GM23248 (cell line): Measurements from ENCODE around the gene CNDP1. TPM values are rescaled to one million over a fixed set of nuclear protein-coding genes. Genes with fewer than 3 reads are reported as not detected.

Experiments
- DNase-seq: peaks from one replicate; pipeline ENCODE4 v3.0.0-alpha.2; 2015
- H2AFZ ChIP-seq: fragments of 200-600 bp; sonication (generic); 2 replicates; pipeline ENCODE4 v1.6.1; 2016; ENCODE audit warnings: antibody characterized with exemption
- H3F3A ChIP-seq: fragments of 200-600 bp; sonication (generic); 2 replicates; pipeline ENCODE4 v1.6.1; 2016; ENCODE audit warnings: mild to moderate bottlenecking, antibody characterized with exemption, mixed run types; ENCODE audit not compliant: insufficient read depth
- H3K27ac ChIP-seq: fragments of 200-600 bp; sonication (generic); 2 replicates; pipeline ENCODE4 v1.5.1; 2016; ENCODE audit warnings: mild to moderate bottlenecking
- H3K27me3 ChIP-seq: fragments of 200-600 bp; sonication (generic); replicated peaks from 2 replicates; pipeline ENCODE4 v1.6.1; 2016; ENCODE audit warnings: mild to moderate bottlenecking; ENCODE audit not compliant: insufficient read depth
- H3K36me3 ChIP-seq: fragments of 200-600 bp; sonication (generic); 2 replicates; pipeline ENCODE4 v1.6.1; 2016; ENCODE audit warnings: low read depth, mild to moderate bottlenecking
- H3K4me1 ChIP-seq: fragments of 200-600 bp; sonication (generic); 2 replicates; pipeline ENCODE4 v1.6.1; 2016; ENCODE audit warnings: mild to moderate bottlenecking; ENCODE audit not compliant: insufficient read depth
- H3K4me2 ChIP-seq: fragments of 200-600 bp; sonication (generic); one replicate; pipeline ENCODE4 v1.6.1; 2016; ENCODE audit warnings: mild to moderate bottlenecking; ENCODE audit not compliant: unreplicated experiment
- H3K4me3 ChIP-seq: fragments of 200-600 bp; sonication (generic); 2 replicates; pipeline ENCODE4 v1.5.1; 2016; ENCODE audit warnings: mild to moderate bottlenecking
- H3K79me2 ChIP-seq: fragments of 200-600 bp; sonication (generic); 2 replicates; pipeline ENCODE4 v1.6.1; 2016; ENCODE audit warnings: mild to moderate bottlenecking; ENCODE audit not compliant: insufficient read depth
- H3K9ac ChIP-seq: fragments of 200-600 bp; sonication (generic); 2 replicates; pipeline ENCODE4 v1.6.1; 2016; ENCODE audit warnings: mild to moderate bottlenecking
- H3K9me2 ChIP-seq: fragments of 200-600 bp; sonication (generic); 2 replicates; pipeline ENCODE4 v1.6.1; 2016; ENCODE audit warnings: mixed run types, mild to moderate bottlenecking, moderate library complexity; ENCODE audit not compliant: insufficient read depth
- H3K9me3 ChIP-seq: fragments of 200-600 bp; sonication (generic); one replicate; pipeline ENCODE4 v1.6.1; 2017; ENCODE audit warnings: low read depth
- H4K20me1 ChIP-seq: fragments of 200-600 bp; sonication (generic); 2 replicates; pipeline ENCODE4 v1.6.0; 2016; ENCODE audit not compliant: insufficient read depth
- EZH2 ChIP-seq: fragments of 200-600 bp; sonication (generic); IDR thresholded peaks from 2 replicates; pipeline ENCODE4 v1.6.1; 2018; ENCODE audit warnings: antibody characterized with exemption, mild to moderate bottlenecking; ENCODE audit not compliant: insufficient read depth, poor library complexity, severe bottlenecking
- EZH2phosphoT487 ChIP-seq: fragments of 200-600 bp; sonication (generic); IDR thresholded peaks from 2 replicates; pipeline ENCODE4 v1.6.1; 2018; ENCODE audit warnings: antibody characterized with exemption, moderate library complexity, mild to moderate bottlenecking, low read depth; ENCODE audit not compliant: insufficient read depth
- WGBS, 2 experiments: methylation state at CpG; one replicate each; pipeline ENCODE4 v1.1.6; 2015 to 2017; ENCODE audit warnings: low lambda C conversion rate in 2 of 2, low coverage in 1 of 2; ENCODE audit errors: missing lambda C conversion rate in 2 of 2; 5-methylcytosine and 5-hydroxymethylcytosine counted together
- in situ Hi-C: fragments of 300-500 bp; cut with MboI; formaldehyde crosslinking; loops from 2 replicates; pipeline ENCODE4 v1.15.0; 2020
- polyA plus RNA-seq: library from polyadenylated mRNA; unstranded; fragments of >200 nt; fragmentation: Nextera tagmentation; extraction: Ambion mirVana; gene quantifications from 2 replicates; pipeline ENCODE4 v1.2.1, GENCODE V29; 2016
- total RNA-seq: library from RNA; depleted of rRNA; stranded (reverse); fragments of >200 nt; shearing (Covaris generic); gene quantifications from 2 replicates; pipeline ENCODE4 v1.2.3, GENCODE V29; 2014

The CNDP1 gene
- total and polyA plus RNA-seq, 2 experiments from 2014 or later = not detected

DNA sequence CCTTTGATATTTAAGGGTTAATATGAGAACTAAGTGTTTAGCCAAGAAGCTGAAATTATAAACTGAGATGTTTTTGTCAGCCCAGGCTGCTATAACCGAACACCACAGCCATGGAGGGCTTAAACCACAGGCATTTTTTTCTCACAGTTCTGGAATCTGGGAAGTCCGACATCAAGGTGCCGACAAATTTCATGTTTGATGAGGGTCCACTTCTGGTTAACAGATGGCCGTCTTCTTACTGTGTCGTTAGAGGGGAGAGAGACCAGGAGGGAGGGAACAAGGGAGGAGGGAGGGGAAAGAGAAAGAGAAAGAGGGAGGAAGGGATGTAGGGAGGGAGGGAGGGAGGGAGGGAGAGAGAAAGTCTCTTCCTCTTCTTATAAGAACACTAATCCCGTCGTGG, 44.6 kb upstream of the CNDP1 start:
- H3K4me3 ChIP-seq = peak overlapping the region; percentile 23; the same call in 1 of the 2 replicates
- H4K20me1 ChIP-seq = no peaks in the 10 kb centered on the region
- no peaks in the 10 kb centered on the region for H3K4me1 ChIP-seq
- 7% methylated on average over 6 to 7 of the region's 7 CpGs for WGBS, 2 experiments
- H3K4me2 ChIP-seq = no peak overlapping the region
- H2AFZ ChIP-seq = peak overlapping the region; percentile 44; the same call in 1 of the 2 replicates
- no peaks in the 10 kb centered on the region for H3K36me3 ChIP-seq
- H3K27me3 ChIP-seq = peaks cover 8% of the 10 kb centered on the region
- H3K9ac ChIP-seq = no peak overlapping the region
- peak; percentile 43 for DNase-seq
- H3K9me3 ChIP-seq = no peaks in the 10 kb centered on the region
- TF ChIP-seq EZH2phosphoT487 (no peak), EZH2 (no peak)
- no peaks in the 10 kb centered on the region for H3F3A ChIP-seq
- in situ Hi-C loops = loop anchor here (25.0 kb wide), 1 partner anchor 302 kb away; no protein-coding TSS in a partner anchor
- no peaks in the 10 kb centered on the region for H3K9me2 ChIP-seq
- no peaks in the 10 kb centered on the region for H3K79me2 ChIP-seq
- H3K27ac ChIP-seq = no peak overlapping the region

DNA sequence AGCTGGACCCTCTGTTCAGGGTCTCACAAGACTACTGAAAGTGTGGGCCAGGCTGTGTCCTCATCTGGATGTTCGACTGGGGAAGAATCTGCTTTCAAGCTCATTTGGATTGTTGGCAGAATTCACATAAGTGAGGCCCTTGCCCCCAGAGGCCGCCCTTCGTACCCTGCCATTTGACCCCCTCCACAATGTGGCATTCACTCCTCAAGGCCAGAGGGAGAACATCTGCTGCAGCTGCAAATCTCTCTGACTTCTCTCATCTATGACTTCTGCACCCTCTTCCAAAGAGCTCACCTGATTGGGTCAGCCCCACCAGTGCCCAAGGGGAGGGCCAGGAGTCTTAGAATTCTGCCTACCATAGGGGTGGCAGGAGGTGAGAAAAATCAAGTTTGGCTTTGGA, 42.0 kb upstream of the CNDP1 start:
- no peaks in the 10 kb centered on the region for H3K36me3 ChIP-seq
- no peaks in the 10 kb centered on the region for H3K9me3 ChIP-seq
- H3K9ac ChIP-seq = no peak overlapping the region
- no peak overlapping the region for H3K4me3 ChIP-seq
- H3K4me2 ChIP-seq = no peak overlapping the region
- no peak for TF ChIP-seq EZH2phosphoT487
- TF ChIP-seq EZH2 = no peak
- H4K20me1 ChIP-seq = no peaks in the 10 kb centered on the region
- no peaks in the 10 kb centered on the region for H3K9me2 ChIP-seq
- H2AFZ ChIP-seq = no peak overlapping the region
- H3K27ac ChIP-seq = no peak overlapping the region
- H3K27me3 ChIP-seq = no peaks in the 10 kb centered on the region; the same call in 1 of the 2 replicates
- in situ Hi-C loops = loop anchor here (25.0 kb wide), 1 partner anchor 305 kb away; no protein-coding TSS in a partner anchor
- WGBS, 2 experiments = 44 to 57% methylated on average over 3 of the region's 3 CpGs
- peaks cover 6% of the 10 kb centered on the region for H3K79me2 ChIP-seq
- DNase-seq = no peak
- H3K4me1 ChIP-seq = peaks cover 4% of the 10 kb centered on the region; the same call in 1 of the 2 replicates
- H3F3A ChIP-seq = no peaks in the 10 kb centered on the region

DNA sequence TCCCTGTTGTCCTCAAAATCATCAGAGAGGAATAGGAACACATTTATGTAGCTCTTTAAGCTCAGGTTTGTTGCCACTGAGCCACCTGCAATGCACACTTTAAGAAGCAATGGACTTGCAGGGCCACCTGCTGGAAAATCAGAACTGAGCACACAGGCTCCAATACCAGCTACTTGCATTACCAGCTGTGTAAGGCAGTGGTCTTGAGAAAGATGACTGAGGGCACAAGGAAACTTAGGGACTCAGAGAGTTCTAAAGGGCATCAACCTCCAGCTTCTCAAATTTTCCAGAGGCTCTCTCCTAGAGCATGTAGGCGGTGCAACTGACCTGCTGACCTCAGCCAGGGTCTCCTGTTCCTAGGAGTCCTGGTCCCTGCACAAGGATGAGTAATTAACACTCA, 40.6 kb upstream of the CNDP1 start:
- in situ Hi-C loops = loop anchor here (25.0 kb wide), 1 partner anchor 306 kb away; no protein-coding TSS in a partner anchor

DNA sequence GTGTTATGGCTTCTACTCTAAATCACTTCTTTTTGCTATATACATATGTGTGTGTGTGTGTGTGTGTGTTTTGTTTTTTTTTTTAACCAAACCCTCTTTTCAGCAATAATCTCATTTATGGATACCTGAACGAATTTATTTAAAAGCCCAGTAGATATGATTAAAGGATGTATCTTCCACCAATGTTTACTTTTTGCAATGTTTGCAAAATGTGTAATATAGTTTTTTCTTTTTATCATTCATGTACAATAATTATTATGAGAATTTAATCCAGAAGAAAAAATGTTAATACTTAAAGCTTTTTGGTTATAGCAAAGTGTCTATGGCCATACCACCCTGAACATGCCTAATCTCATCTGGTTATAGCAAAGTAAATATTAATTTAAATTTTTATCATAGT, 39.8 kb upstream of the CNDP1 start:
- 18 to 19% methylated on average over 1 of the region's 1 CpG for WGBS, 2 experiments
- Histone ChIP-seq H3K9me3 (no peaks in the 10 kb centered on the region), H3K9me2 (no peaks in the 10 kb centered on the region), H3K4me2 (no peak overlapping the region), H3F3A (no peaks in the 10 kb centered on the region), H2AFZ (no peak overlapping the region), H3K27me3 (no peaks in the 10 kb centered on the region), H3K9ac (no peak overlapping the region), H4K20me1 (no peaks in the 10 kb centered on the region), H3K36me3 (no peaks in the 10 kb centered on the region), H3K4me3 (no peak overlapping the region), H3K79me2 (peaks cover 27% of the 10 kb centered on the region), H3K4me1 (peaks cover 20% of the 10 kb centered on the region; the same call in 1 of the 2 replicates), H3K27ac (no peak overlapping the region)
- in situ Hi-C loops = loop anchor here (25.0 kb wide), 1 partner anchor 307 kb away; no protein-coding TSS in a partner anchor
- no peak for TF ChIP-seq EZH2phosphoT487
- no peak for TF ChIP-seq EZH2
- DNase-seq = no peak

More for the DNA sequence above, 40.6 kb upstream of the CNDP1 start:
- H3K27me3 ChIP-seq = no peaks in the 10 kb centered on the region; the same call in 1 of the 2 replicates
- no peak overlapping the region for H3K4me2 ChIP-seq
- H2AFZ ChIP-seq = no peak overlapping the region
- peaks cover 20% of the 10 kb centered on the region for H3K79me2 ChIP-seq
- H3K9me3 ChIP-seq = no peaks in the 10 kb centered on the region
- no peaks in the 10 kb centered on the region for H3K36me3 ChIP-seq
- no peak for TF ChIP-seq EZH2
- no peak for TF ChIP-seq EZH2phosphoT487
- no peaks in the 10 kb centered on the region for H4K20me1 ChIP-seq
- H3K27ac ChIP-seq = no peak overlapping the region
- DNase-seq = peak; percentile 40
- no peak overlapping the region for H3K4me3 ChIP-seq
- H3K9ac ChIP-seq = no peak overlapping the region
- H3K4me1 ChIP-seq = peaks cover 12% of the 10 kb centered on the region; the same call in 1 of the 2 replicates
- no peaks in the 10 kb centered on the region for H3K9me2 ChIP-seq
- 33 to 43% methylated on average over 1 of the region's 1 CpG for WGBS, 2 experiments
- H3F3A ChIP-seq = no peaks in the 10 kb centered on the region
